Liver (tissue), 3 donors: ENCODE results near the gene OR51E1.
A peak's percentile ranks its signal among the peaks of the same experiment; 100 is the strongest.

Experiments
- GABPA ChIP-seq, 2 donors: IDR thresholded peaks in 1 of 2; conservative IDR thresholded peaks in 1 of 2; 2 replicates each; pipeline ENCODE4 v1.6.1; 2016; ENCODE audit warnings: antibody characterized with exemption in 2 of 2, mild to moderate bottlenecking in 1 of 2, moderate library complexity in 1 of 2
- RAD21 ChIP-seq, 2 donors: IDR thresholded peaks; 2 replicates each; pipeline ENCODE4 v1.6.1; 2016; ENCODE audit warnings: antibody characterized with exemption in 2 of 2, mild to moderate bottlenecking in 2 of 2
- TF ChIP-seq, protein P1 (sequence below): IDR thresholded peaks from 2 replicates; pipeline ENCODE4 v1.6.1; 2016; ENCODE audit warnings: antibody characterized with exemption, mild to moderate bottlenecking
- TF ChIP-seq, protein P2 (sequence below): fragments of 150-350 bp; IDR thresholded peaks from 2 replicates; pipeline ENCODE4 v1.5.1; 2017; ENCODE audit warnings: improper control_type of control experiment, low read depth, low read length; ENCODE audit not compliant: missing input control
- TF ChIP-seq, protein P3 (sequence below): IDR thresholded peaks from 2 replicates; pipeline ENCODE4 v1.6.1; 2016; ENCODE audit warnings: antibody characterized with exemption
- TF ChIP-seq, protein P4 (sequence below): IDR thresholded peaks from 2 replicates; pipeline ENCODE4 v1.6.1; 2016; ENCODE audit warnings: antibody characterized with exemption
- donor health status: healthy.
- donor health status: healthy.

DNA sequence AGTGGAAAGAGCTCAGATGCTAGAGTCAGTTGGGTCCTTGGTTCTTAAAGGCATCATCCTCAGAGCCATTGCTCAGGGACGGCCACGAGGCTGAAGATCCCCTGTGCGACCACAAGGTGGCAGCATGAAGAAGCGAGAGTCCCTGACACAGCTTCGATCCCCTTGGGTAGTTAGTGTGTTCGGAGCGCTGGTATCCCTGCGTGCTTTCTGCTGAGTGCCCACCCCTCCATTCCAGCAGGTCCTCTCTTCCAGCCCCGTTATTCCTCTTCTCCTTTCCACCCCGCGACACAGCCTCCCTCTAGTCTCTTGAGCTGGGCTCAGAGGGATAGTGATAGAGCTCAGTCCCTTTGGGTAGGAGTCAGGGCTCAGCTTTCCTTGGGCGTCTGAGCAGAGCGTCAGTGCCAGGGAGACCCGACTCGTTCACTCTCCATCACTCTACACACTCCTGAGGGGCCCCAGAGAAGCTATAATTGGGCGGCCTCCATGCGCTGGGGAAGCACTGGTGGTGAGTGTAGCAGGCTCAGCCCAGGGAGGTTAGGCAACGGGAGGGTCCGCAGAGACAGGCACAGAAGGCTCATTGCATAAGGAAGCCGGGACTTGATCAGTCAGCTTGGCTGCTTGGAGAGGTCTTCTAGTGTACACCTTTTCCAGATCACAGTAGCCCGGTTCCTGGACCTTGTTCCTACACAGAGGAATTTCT lies 6.7 kb upstream of the OR51E1 start, which contains the start of gene OR51D1:
- TF ChIP-seq GABPA (IDR thresholded peaks at IDR 0.05 in 1 of 2, conservative IDR thresholded peaks at IDR 0.05 in 1 of 2) (no peak), RAD21 (IDR thresholded peaks at IDR 0.05) (peak; percentile 74 to 84)
- TF ChIP-seq, protein P1, sequence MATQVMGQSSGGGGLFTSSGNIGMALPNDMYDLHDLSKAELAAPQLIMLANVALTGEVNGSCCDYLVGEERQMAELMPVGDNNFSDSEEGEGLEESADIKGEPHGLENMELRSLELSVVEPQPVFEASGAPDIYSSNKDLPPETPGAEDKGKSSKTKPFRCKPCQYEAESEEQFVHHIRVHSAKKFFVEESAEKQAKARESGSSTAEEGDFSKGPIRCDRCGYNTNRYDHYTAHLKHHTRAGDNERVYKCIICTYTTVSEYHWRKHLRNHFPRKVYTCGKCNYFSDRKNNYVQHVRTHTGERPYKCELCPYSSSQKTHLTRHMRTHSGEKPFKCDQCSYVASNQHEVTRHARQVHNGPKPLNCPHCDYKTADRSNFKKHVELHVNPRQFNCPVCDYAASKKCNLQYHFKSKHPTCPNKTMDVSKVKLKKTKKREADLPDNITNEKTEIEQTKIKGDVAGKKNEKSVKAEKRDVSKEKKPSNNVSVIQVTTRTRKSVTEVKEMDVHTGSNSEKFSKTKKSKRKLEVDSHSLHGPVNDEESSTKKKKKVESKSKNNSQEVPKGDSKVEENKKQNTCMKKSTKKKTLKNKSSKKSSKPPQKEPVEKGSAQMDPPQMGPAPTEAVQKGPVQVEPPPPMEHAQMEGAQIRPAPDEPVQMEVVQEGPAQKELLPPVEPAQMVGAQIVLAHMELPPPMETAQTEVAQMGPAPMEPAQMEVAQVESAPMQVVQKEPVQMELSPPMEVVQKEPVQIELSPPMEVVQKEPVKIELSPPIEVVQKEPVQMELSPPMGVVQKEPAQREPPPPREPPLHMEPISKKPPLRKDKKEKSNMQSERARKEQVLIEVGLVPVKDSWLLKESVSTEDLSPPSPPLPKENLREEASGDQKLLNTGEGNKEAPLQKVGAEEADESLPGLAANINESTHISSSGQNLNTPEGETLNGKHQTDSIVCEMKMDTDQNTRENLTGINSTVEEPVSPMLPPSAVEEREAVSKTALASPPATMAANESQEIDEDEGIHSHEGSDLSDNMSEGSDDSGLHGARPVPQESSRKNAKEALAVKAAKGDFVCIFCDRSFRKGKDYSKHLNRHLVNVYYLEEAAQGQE, result no peak
- TF ChIP-seq, protein P2, sequence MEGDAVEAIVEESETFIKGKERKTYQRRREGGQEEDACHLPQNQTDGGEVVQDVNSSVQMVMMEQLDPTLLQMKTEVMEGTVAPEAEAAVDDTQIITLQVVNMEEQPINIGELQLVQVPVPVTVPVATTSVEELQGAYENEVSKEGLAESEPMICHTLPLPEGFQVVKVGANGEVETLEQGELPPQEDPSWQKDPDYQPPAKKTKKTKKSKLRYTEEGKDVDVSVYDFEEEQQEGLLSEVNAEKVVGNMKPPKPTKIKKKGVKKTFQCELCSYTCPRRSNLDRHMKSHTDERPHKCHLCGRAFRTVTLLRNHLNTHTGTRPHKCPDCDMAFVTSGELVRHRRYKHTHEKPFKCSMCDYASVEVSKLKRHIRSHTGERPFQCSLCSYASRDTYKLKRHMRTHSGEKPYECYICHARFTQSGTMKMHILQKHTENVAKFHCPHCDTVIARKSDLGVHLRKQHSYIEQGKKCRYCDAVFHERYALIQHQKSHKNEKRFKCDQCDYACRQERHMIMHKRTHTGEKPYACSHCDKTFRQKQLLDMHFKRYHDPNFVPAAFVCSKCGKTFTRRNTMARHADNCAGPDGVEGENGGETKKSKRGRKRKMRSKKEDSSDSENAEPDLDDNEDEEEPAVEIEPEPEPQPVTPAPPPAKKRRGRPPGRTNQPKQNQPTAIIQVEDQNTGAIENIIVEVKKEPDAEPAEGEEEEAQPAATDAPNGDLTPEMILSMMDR, result peak; percentile 83
- TF ChIP-seq, protein P3, sequence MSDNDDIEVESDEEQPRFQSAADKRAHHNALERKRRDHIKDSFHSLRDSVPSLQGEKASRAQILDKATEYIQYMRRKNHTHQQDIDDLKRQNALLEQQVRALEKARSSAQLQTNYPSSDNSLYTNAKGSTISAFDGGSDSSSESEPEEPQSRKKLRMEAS, result no peak
- TF ChIP-seq, protein P4, sequence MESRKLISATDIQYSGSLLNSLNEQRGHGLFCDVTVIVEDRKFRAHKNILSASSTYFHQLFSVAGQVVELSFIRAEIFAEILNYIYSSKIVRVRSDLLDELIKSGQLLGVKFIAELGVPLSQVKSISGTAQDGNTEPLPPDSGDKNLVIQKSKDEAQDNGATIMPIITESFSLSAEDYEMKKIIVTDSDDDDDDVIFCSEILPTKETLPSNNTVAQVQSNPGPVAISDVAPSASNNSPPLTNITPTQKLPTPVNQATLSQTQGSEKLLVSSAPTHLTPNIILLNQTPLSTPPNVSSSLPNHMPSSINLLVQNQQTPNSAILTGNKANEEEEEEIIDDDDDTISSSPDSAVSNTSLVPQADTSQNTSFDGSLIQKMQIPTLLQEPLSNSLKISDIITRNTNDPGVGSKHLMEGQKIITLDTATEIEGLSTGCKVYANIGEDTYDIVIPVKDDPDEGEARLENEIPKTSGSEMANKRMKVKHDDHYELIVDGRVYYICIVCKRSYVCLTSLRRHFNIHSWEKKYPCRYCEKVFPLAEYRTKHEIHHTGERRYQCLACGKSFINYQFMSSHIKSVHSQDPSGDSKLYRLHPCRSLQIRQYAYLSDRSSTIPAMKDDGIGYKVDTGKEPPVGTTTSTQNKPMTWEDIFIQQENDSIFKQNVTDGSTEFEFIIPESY, result no peak
